Psoas muscle (tissue), 8 donors: ENCODE measurements around the gene MPND. TPM values are rescaled to one million over a fixed set of nuclear protein-coding genes. Genes with fewer than 3 reads are reported as not detected.

Experiments used
- ATAC-seq, 4 donors: fragments of 200-7000 bp; cut with Tn5 transposase; one replicate each; pipeline ENCODE4 v1.9.1; 2020; ENCODE audit warnings: moderate library complexity in 3 of 4, mild to moderate bottlenecking in 2 of 4
- DNase-seq, 2 donors: peaks; one replicate each; pipeline ENCODE4 v3.0.0-alpha.2; 2020
- H3K27ac ChIP-seq: fragments of 200-600 bp; one replicate; pipeline ENCODE4 v1.8.0; 2022
- H3K27me3 ChIP-seq, 3 donors: fragments of 200-600 bp in 1 of 3; one replicate each; pipeline versions ENCODE4 v1.6.1 to v1.8.0; 2013 to 2022; ENCODE audit warnings: low read length in 2 of 3, mild to moderate bottlenecking in 2 of 3, moderate library complexity in 1 of 3; ENCODE audit not compliant: insufficient read depth in 3 of 3
- H3K36me3 ChIP-seq, 2 donors: fragments of 200-600 bp in 1 of 2; one replicate each; pipeline versions ENCODE4 v1.6.1 to v1.8.0; 2013 to 2022; ENCODE audit warnings: low read depth in 1 of 2, mild to moderate bottlenecking in 1 of 2, moderate library complexity in 1 of 2; ENCODE audit not compliant: insufficient read depth in 1 of 2
- H3K4me1 ChIP-seq: fragments of 200-600 bp; one replicate; pipeline ENCODE4 v1.8.0; 2022
- H3K4me3 ChIP-seq: fragments of 200-600 bp; one replicate; pipeline ENCODE4 v1.8.0; 2022; ENCODE audit warnings: mild to moderate bottlenecking
- H3K9me3 ChIP-seq: fragments of 200-600 bp; one replicate; pipeline ENCODE4 v1.8.0; 2022
- CTCF ChIP-seq: fragments of 200-600 bp; IDR thresholded peaks from one replicate; pipeline ENCODE4 v1.8.0; 2022; ENCODE audit warnings: antibody characterized with exemption
- WGBS, 3 donors: extraction: QIAGEN DNeasy Blood & Tissue Kit; methylation state at CpG; one replicate each; pipeline versions ENCODE4 v1.1.6 to v1.1.7; 2013; 5-methylcytosine and 5-hydroxymethylcytosine counted together
- intact Hi-C, 2 donors: fragments of 100-400 bp; cut with DNase I; formaldehyde crosslinking; loops; one replicate each; pipeline versions ENCODE4 v1.11.0 to v1.14.2; 2022
- polyA plus RNA-seq, 3 donors: library from polyadenylated mRNA; stranded (reverse); fragments of 200-250 nt; gene quantifications; one replicate each; pipeline ENCODE4 v1.2.3, GENCODE V29; 2013
- total RNA-seq, 4 donors: library from RNA; stranded (reverse); fragmentation: NEBNext Ultra II Directional in 2 of 4; extraction: Animal tissue kit (Norgen Biotek cat#: 25700) in 2 of 4; gene quantifications; one replicate each; pipeline versions ENCODE4 v1.2.1 to v1.2.4, GENCODE V29; 2021 to 2023
- donor health status: healthy with polysubstance abuse.
- donor health status: DM: no; HTN: no; CAD: no; lungs with moderate emphysema.
- donor health status: Bipolar disorder and iron deficiency.
- donor health status: healthy.
- donor health status: DM: yes; HTN: yes; CAD: no.
- donor health status: DM: no; HTN: no; CAD: no.
- donor health status: DM: no; HTN: no; CAD: no.
- donor health status: DM: yes; HTN: yes; CAD: no.

The MPND gene
- total and polyA plus RNA-seq, 7 donors = 7.4 to 16.4 (median 10.3) TPM

DNA sequence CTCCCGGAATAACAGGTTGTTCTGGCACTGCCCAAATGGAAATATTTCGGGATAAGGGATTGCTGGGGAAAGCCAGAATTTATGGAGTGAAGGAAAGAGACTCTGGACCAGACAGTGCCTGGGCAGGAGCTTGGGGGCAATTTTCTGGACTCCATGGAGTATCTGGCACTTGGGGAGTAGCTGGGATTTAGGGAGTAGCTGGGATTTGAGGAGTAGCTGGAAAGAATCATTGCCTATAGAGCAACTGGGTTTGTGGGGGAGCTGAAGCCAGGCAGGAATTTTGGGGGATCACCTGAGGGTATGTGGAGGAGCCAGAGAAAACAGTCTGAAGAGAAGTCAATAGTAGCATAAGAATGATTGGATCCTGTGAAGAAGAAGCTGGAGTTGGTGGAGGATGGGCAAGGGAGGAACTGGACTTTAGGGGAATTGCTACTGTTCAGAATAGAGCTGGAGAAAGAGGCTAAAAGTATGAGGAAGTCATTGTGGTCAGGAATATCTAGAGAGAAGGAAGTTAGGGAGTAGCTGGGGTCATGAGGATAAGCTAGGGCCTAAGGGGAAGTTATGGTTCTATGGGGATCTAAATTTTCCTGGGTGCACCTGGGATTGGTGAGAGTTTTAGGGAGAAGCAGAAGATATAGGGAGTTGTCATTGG lies 24.2 kb upstream of the MPND start:
- Histone ChIP-seq H3K27ac (no peak overlapping the region), H3K27me3 (no peaks in the 10 kb centered on the region), H3K4me1 (no peaks in the 10 kb centered on the region), H3K4me3 (no peak overlapping the region), H3K9me3 (no peaks in the 10 kb centered on the region), H3K36me3 (no peaks in the 10 kb centered on the region)
- intact Hi-C loops = no loop called here
- no peak for TF ChIP-seq CTCF
- DNase-seq = no peak
- no peak for ATAC-seq
- WGBS, 3 donors = 92 to 100% (median 96%) methylated on average over 2 of the region's 2 CpGs

DNA sequence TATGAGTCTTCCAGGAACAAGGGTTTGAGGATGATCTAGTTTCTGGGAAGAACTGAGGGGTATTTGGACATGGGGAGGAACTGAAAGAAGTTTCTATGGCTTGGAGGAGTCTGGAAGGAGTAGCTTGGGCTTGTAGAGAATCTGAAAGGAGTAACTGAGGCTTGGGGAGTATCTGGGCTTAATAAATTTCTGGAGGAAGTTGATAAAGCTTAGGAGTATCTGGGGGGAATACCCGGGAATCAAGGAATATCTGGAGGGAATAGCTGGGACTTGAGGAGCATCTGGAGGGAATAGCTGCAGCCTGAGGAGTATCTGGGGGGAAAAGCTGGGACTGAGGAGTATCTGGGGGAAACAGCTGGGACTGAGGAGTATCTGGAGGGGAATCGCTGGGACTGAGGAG lies 22.9 kb upstream of the MPND start:
- no peaks in the 10 kb centered on the region for H3K27me3 ChIP-seq
- no peak for TF ChIP-seq CTCF
- H3K27ac ChIP-seq = no peak overlapping the region
- no peak overlapping the region for H3K4me3 ChIP-seq
- no peaks in the 10 kb centered on the region for H3K9me3 ChIP-seq
- no peak for ATAC-seq
- H3K4me1 ChIP-seq = no peaks in the 10 kb centered on the region
- WGBS, 3 donors = 90 to 96% (median 93%) methylated on average over 2 of the region's 2 CpGs
- no peaks in the 10 kb centered on the region for H3K36me3 ChIP-seq
- intact Hi-C loops = no loop called here
- DNase-seq = no peak

GRCh38 chr19:4322942-4323665 lies 20.3 kb upstream of the MPND start:
- WGBS, 3 donors = 68 to 78% (median 74%) methylated on average over 35 to 37 of the region's 37 CpGs
- H3K36me3 ChIP-seq = no peaks in the 10 kb centered on the region
- peak in 1 of 2 donors; percentile 22 for DNase-seq
- ATAC-seq = no peak
- H3K27me3 ChIP-seq = peaks cover 0 to 20% (median 6%) of the 10 kb centered on the region in 3 donors
- H3K9me3 ChIP-seq = no peaks in the 10 kb centered on the region
- TF ChIP-seq CTCF = no peak
- H3K4me1 ChIP-seq = no peaks in the 10 kb centered on the region
- intact Hi-C loops = no loop called here
- no peak overlapping the region for H3K4me3 ChIP-seq
- H3K27ac ChIP-seq = no peak overlapping the region

DNA sequence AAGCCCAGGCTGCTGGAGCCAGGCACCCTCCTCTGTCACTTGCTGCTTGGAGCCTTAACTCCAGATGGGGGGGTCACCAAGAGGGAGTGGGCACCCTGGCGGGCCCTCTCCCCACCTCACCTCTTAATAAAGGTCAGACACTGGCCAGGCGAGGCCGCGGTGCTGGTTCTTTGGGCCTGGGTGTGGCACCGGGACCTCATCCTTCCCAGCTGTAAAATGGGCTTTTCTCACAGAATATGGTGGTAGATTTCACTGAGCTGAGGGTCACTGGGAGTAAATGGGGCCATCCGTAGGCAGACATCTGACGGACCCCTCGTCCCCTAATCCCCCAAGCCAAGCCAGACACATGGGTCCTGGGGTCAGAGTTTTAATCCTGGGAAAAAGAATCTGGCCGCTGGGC lies 19.7 kb upstream of the MPND start:
- DNase-seq = no peak
- H3K36me3 ChIP-seq = no peaks in the 10 kb centered on the region
- H3K4me3 ChIP-seq = no peak overlapping the region
- no peaks in the 10 kb centered on the region for H3K9me3 ChIP-seq
- TF ChIP-seq CTCF = no peak
- intact Hi-C loops = no loop called here
- 77 to 93% (median 88%) methylated on average over 9 of the region's 9 CpGs for WGBS, 3 donors
- ATAC-seq = no peak
- no peak overlapping the region for H3K27ac ChIP-seq
- peaks cover 0 to 20% (median 7%) of the 10 kb centered on the region in 3 donors for H3K27me3 ChIP-seq
- no peaks in the 10 kb centered on the region for H3K4me1 ChIP-seq
